HEK293T (cell line): ENCODE measurements around the gene FGF7.

Source experiments
- BHLHE40 ChIP-seq: fragments of 450-650 bp; IDR thresholded peaks from 2 replicates; pipeline ENCODE4 v1.6.1; 2016; ENCODE audit warnings: mild to moderate bottlenecking, moderate library complexity, borderline replicate concordance
- ELF4 ChIP-seq: fragments of 450-650 bp; IDR thresholded peaks from 2 replicates; pipeline ENCODE4 v1.6.1; 2017; ENCODE audit warnings: antibody characterized with exemption
- FOXK2 ChIP-seq: fragments of 450-650 bp; IDR thresholded peaks from 2 replicates; pipeline ENCODE4 v1.6.1; 2016; ENCODE audit warnings: mild to moderate bottlenecking
- NFRKB ChIP-seq: fragments of 450-650 bp; IDR thresholded peaks from 2 replicates; pipeline ENCODE4 v1.6.1; 2016; ENCODE audit warnings: mild to moderate bottlenecking, moderate library complexity
- SUZ12 ChIP-seq: fragments of 450-650 bp; IDR thresholded peaks from 2 replicates; pipeline ENCODE4 v1.6.1; 2016; ENCODE audit warnings: mild to moderate bottlenecking
- TARDBP ChIP-seq: fragments of 450-650 bp; IDR thresholded peaks from 2 replicates; pipeline ENCODE4 v1.6.1; 2016

GRCh38 chr15:49468481-49468839 is 45.4 kb downstream of the FGF7 start:
- TF ChIP-seq ELF4 (no peak), TARDBP (no peak), FOXK2 (no peak), NFRKB (no peak), SUZ12 (no peak), BHLHE40 (no peak)
